MCF 10A (cell line): ENCODE results near the gene TRIM63. TPM values are rescaled to one million over a fixed set of nuclear protein-coding genes. Genes with fewer than 3 reads are reported as not detected.

Experiments used
- BruUV-seq: library from RNA; stranded (reverse); fragments of 400-500 nt; replicated peaks from 2 replicates; lab custom pipeline; 2021; lab: Mats Ljungman, UMichigan
- CTCF ChIA-PET: fragments of 300-600 bp; sonication (Branson Sonifier 250); formaldehyde crosslinking; extraction: SDS; loops from one replicate; lab custom pipeline; 2021; ENCODE audit warnings: antibody characterized with exemption, inconsistent platforms; lab: Yijun Ruan, JAX
- POLR2A ChIA-PET: fragments of 300-600, 350-650 bp; sonication (Branson Sonifier 250); formaldehyde crosslinking; extraction: SDS; loops from one replicate; lab custom pipeline; 2020; ENCODE audit warnings: antibody characterized with exemption, inconsistent platforms; lab: Yijun Ruan, JAX
- DNase-seq: peaks from one replicate; pipeline ENCODE4 v3.0.0-alpha.2; 2018; ENCODE audit not compliant: unreplicated experiment
- H3K27ac Mint-ChIP-seq: one replicate; pipeline ENCODE4 v1.8.0; 2022; ENCODE audit warnings: mild to moderate bottlenecking, low read depth, mixed read lengths; ENCODE audit not compliant: unreplicated experiment
- H3K27me3 Mint-ChIP-seq: one replicate; pipeline ENCODE4 v1.8.0; 2022; ENCODE audit warnings: mixed read lengths; ENCODE audit not compliant: insufficient read depth, unreplicated experiment
- H3K36me3 Mint-ChIP-seq: one replicate; pipeline ENCODE4 v1.8.0; 2022; ENCODE audit warnings: mild to moderate bottlenecking, moderate library complexity, mixed read lengths; ENCODE audit not compliant: insufficient read depth, unreplicated experiment
- H3K4me1 Mint-ChIP-seq: one replicate; pipeline ENCODE4 v1.8.0; 2022; ENCODE audit warnings: mixed read lengths; ENCODE audit not compliant: insufficient read depth, unreplicated experiment
- H3K4me3 Mint-ChIP-seq: one replicate; pipeline ENCODE4 v1.8.0; 2022; ENCODE audit warnings: mild to moderate bottlenecking, moderate library complexity, mixed read lengths; ENCODE audit not compliant: unreplicated experiment
- H3K9me3 Mint-ChIP-seq: one replicate; pipeline ENCODE4 v1.8.0; 2022; ENCODE audit warnings: mixed read lengths; ENCODE audit not compliant: unreplicated experiment
- CTCF ChIP-seq: fragments of 200-600 bp; IDR thresholded peaks from one replicate; pipeline ENCODE4 v1.8.0; 2022; ENCODE audit warnings: antibody characterized with exemption, mild to moderate bottlenecking; ENCODE audit not compliant: unreplicated experiment
- intact Hi-C: fragments of 100-400 bp; cut with micrococcal nuclease; formaldehyde crosslinking; loops from 2 replicates; pipeline ENCODE4 v1.14.1; 2022
- total RNA-seq: library from RNA; stranded (reverse); gene quantifications from 2 replicates; pipeline ENCODE4 v1.2.3, GENCODE V29; 2022

Gene TRIM63
- total RNA-seq, 1 experiment from 2014 or later = not detected

- H3K27me3 Mint-ChIP-seq = peaks cover 49% of the 10 kb centered on the region
Observed at GRCh38 chr1:26050248-26050640, 17.2 kb downstream of the TRIM63 start.

GRCh38 chr1:26049531-26050247 lies 17.7 kb downstream of the TRIM63 start:
- ChIA-PET POLR2A (no interaction called here), CTCF (interaction anchor here (0.6 to 1.1 kb wide), 2 partner anchors 13 to 115 kb away, joined by 3 read pairs; no protein-coding TSS in a partner anchor)
- no peaks in the 10 kb centered on the region for H3K36me3 Mint-ChIP-seq
- DNase-seq = no peak
- no peaks in the 10 kb centered on the region for H3K4me1 Mint-ChIP-seq
- intact Hi-C loops = no loop called here
- peaks cover 49% of the 10 kb centered on the region for H3K27me3 Mint-ChIP-seq
- H3K9me3 Mint-ChIP-seq = no peaks in the 10 kb centered on the region
- H3K27ac Mint-ChIP-seq = no peak overlapping the region
- H3K4me3 Mint-ChIP-seq = no peak overlapping the region
- TF ChIP-seq CTCF = no peak
- BruUV-seq = no TSS peak

More at GRCh38 chr1:26050248-26050640, 17.2 kb downstream of the TRIM63 start:
- Mint-ChIP-seq H3K36me3 (no peaks in the 10 kb centered on the region), H3K27ac (no peak overlapping the region), H3K4me3 (no peak overlapping the region), H3K9me3 (no peaks in the 10 kb centered on the region), H3K4me1 (no peaks in the 10 kb centered on the region)
- intact Hi-C loops = no loop called here
- BruUV-seq = no TSS peak
- no peak for TF ChIP-seq CTCF
- no peak for DNase-seq
- ChIA-PET CTCF (interaction anchor here (0.6 to 1.1 kb wide), 2 partner anchors 14 to 115 kb away, joined by 3 read pairs; no protein-coding TSS in a partner anchor), POLR2A (no interaction called here)

GRCh38 chr1:26047278-26047874 lies 20.1 kb downstream of the TRIM63 start:
- Mint-ChIP-seq H3K36me3 (no peaks in the 10 kb centered on the region), H3K27me3 (peaks cover 51% of the 10 kb centered on the region), H3K4me1 (no peaks in the 10 kb centered on the region), H3K27ac (no peak overlapping the region), H3K9me3 (no peaks in the 10 kb centered on the region), H3K4me3 (no peak overlapping the region)
- POLR2A ChIA-PET = no interaction called here
- DNase-seq = no peak
- CTCF ChIA-PET = interaction anchor here (1.2 kb wide), 1 partner anchor 11 kb away, joined by 7 read pairs; no protein-coding TSS in a partner anchor
- BruUV-seq = no TSS peak
- TF ChIP-seq CTCF = no peak
- intact Hi-C loops = no loop called here
